Activated naive CD8-positive, alpha-beta T cell treated with anti-CD3 and anti-CD28 coated beads for 36 hours (primary cell): ENCODE measurements around the gene NCK2. TPM values are rescaled to one million over a fixed set of nuclear protein-coding genes. Genes with fewer than 3 reads are reported as not detected.
A peak's percentile ranks its signal among the peaks of the same experiment; 100 is the strongest.

Experiments
- DNase-seq: peaks from one replicate; pipeline ENCODE4 v3.0.0; 2021
- H3K27ac Mint-ChIP-seq: one replicate; pipeline ENCODE4 v1.8.0; 2022; ENCODE audit warnings: mild to moderate bottlenecking, moderate library complexity, mixed read lengths
- H3K27me3 Mint-ChIP-seq: one replicate; pipeline ENCODE4 v1.8.0; 2022; ENCODE audit warnings: mild to moderate bottlenecking, mixed read lengths
- H3K36me3 Mint-ChIP-seq: one replicate; pipeline ENCODE4 v1.8.0; 2021; ENCODE audit warnings: mild to moderate bottlenecking, mixed read lengths
- H3K4me1 Mint-ChIP-seq: one replicate; pipeline ENCODE4 v1.8.0; 2021; ENCODE audit warnings: mixed read lengths
- H3K4me3 Mint-ChIP-seq: one replicate; pipeline ENCODE4 v1.8.0; 2022; ENCODE audit warnings: mild to moderate bottlenecking, moderate library complexity, mixed read lengths
- H3K9me3 Mint-ChIP-seq: one replicate; pipeline ENCODE4 v1.8.0; 2022; ENCODE audit warnings: mixed read lengths
- total RNA-seq, 2 experiments: library from RNA; stranded (reverse); gene quantifications; one replicate each; pipeline ENCODE4 v1.2.3, GENCODE V29; 2021

NCK2 gene
- total RNA-seq, 2 experiments from 2014 or later, result 76.1 to 78.1 TPM

DNA sequence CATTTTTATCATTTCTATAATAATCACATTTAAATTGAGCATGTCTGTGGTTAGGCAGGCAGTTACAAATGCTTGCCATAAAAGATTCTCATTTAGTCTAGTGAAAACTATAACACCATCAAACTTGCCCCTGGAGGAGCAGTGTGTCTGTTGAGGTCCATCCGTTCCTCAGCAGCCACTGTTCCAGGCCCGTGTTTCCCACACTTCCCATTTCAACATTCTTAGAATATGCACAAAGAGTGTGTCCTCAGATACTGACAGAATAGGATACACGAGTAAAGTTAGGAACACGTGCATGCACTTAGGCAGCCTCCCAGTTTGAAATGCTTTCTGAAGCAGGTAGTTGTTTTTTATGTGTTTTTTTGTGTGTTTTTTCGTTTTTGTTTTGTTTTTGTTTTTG is 39.9 kb downstream of the NCK2 start:
- DNase-seq, result no peak
- Mint-ChIP-seq H3K27ac (peak overlapping the region; percentile 47), H3K4me3 (no peak overlapping the region), H3K4me1 (peaks cover 92% of the 10 kb centered on the region), H3K27me3 (no peaks in the 10 kb centered on the region), H3K9me3 (no peaks in the 10 kb centered on the region), H3K36me3 (peaks cover 37% of the 10 kb centered on the region)

DNA sequence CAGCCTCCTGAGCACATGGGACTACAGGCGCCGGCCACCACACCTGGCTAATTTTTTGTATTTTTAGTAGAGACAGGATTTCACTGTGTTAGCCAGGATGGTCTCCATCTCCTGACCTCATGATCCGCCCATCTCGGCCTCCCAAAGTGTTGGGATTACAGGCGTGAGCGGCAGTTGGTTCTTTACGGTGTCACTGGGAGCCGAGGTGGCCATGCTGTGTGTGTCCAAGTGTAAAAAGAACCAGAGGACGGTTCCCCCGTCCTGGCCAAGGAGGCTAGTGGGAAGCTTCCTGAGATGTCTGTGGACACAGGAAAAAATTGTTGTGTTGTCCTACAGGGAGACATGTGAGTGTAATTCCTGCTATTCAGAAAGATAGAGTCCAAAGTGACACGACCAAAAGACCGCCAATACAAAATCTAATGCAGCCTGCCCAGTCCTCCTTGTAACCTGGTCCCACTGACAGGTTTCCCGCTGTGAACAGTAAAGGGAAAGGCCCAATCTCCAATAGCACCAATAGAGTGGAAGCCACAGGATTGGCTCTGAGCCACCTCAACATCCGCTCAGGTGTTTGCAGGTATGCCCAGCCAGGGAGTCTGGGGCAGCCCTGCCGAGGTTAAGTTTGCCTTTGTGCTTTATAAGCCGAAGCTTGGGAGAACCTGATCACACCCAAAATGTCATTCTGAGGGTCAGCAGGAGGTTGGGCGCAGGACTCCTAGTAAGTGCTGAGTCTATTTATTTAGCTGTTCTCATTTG is 40.6 kb downstream of the NCK2 start:
- Mint-ChIP-seq H3K36me3 (peaks cover 38% of the 10 kb centered on the region), H3K4me1 (peaks cover 91% of the 10 kb centered on the region), H3K27me3 (no peaks in the 10 kb centered on the region), H3K27ac (peak overlapping the region; percentile 88), H3K9me3 (no peaks in the 10 kb centered on the region), H3K4me3 (no peak overlapping the region)
- DNase-seq, result no peak

GRCh38 chr2:105786231-105787230 is 41.8 kb downstream of the NCK2 start:
- Mint-ChIP-seq H3K27me3 (no peaks in the 10 kb centered on the region), H3K9me3 (no peaks in the 10 kb centered on the region), H3K36me3 (peaks cover 34% of the 10 kb centered on the region), H3K4me3 (no peak overlapping the region), H3K4me1 (peaks cover 92% of the 10 kb centered on the region), H3K27ac (peak overlapping the region; percentile 88)
- DNase-seq, result peak; percentile 41

GRCh38 chr2:105787376-105788318 is 42.9 kb downstream of the NCK2 start:
- H3K4me1 Mint-ChIP-seq, result peaks cover 92% of the 10 kb centered on the region
- H3K9me3 Mint-ChIP-seq, result no peaks in the 10 kb centered on the region
- H3K36me3 Mint-ChIP-seq, result peaks cover 39% of the 10 kb centered on the region
- H3K27me3 Mint-ChIP-seq, result no peaks in the 10 kb centered on the region
- DNase-seq, result peak; percentile 51
- H3K4me3 Mint-ChIP-seq, result peak overlapping the region; percentile 43
- peak overlapping the region; percentile 88 for H3K27ac Mint-ChIP-seq

GRCh38 chr2:105788670-105789290 is 44.1 kb downstream of the NCK2 start:
- H3K27me3 Mint-ChIP-seq, result no peaks in the 10 kb centered on the region
- peak overlapping the region; percentile 50 for H3K4me3 Mint-ChIP-seq
- peaks cover 46% of the 10 kb centered on the region for H3K36me3 Mint-ChIP-seq
- DNase-seq, result no peak
- peaks cover 94% of the 10 kb centered on the region for H3K4me1 Mint-ChIP-seq
- H3K27ac Mint-ChIP-seq, result peak overlapping the region; percentile 97
- H3K9me3 Mint-ChIP-seq, result peaks cover 3% of the 10 kb centered on the region

DNA sequence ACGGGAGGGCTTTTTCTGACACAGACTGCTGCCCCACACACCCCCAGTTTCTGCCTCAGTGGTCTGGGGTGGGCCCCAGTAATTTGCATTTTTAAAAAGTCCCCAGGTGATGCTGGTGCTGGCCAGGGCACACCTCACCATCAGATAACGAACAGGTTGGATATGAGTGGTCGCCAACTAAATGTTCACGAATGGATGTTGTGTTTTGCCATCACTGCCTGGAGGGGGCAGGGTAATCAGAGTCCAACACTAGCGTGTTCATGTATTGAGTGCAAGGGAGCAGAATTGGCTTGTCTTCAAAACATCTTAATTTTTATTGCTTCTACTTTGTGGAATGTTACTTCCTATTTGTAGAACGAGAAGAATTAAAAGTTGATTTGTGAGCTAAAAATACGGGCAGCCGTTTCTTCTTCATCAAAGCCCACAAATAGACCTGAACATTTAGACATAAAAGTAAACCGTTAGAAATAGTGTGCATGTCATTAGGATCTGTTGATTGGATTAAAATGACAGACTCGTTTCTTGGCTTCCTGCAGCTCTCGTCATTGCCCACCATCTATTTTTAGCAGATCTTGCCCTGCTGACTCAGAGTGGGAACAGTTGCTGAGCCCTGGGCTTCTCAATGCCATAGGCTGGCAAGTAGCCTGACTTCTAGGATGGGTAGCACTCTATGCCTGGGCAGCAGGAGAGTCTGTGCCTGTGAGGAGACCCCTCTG is 45.2 kb downstream of the NCK2 start:
- peaks cover 3% of the 10 kb centered on the region for H3K9me3 Mint-ChIP-seq
- no peaks in the 10 kb centered on the region for H3K27me3 Mint-ChIP-seq
- H3K4me3 Mint-ChIP-seq, result peak overlapping the region; percentile 64
- DNase-seq, result peak; percentile 76
- H3K4me1 Mint-ChIP-seq, result peaks cover 88% of the 10 kb centered on the region
- peaks cover 45% of the 10 kb centered on the region for H3K36me3 Mint-ChIP-seq
- H3K27ac Mint-ChIP-seq, result peak overlapping the region; percentile 97

GRCh38 chr2:105790461-105791149 is 45.9 kb downstream of the NCK2 start:
- Mint-ChIP-seq H3K27ac (peak overlapping the region; percentile 97), H3K4me1 (peaks cover 86% of the 10 kb centered on the region), H3K36me3 (peaks cover 48% of the 10 kb centered on the region), H3K27me3 (no peaks in the 10 kb centered on the region), H3K9me3 (peaks cover 3% of the 10 kb centered on the region), H3K4me3 (peak overlapping the region; percentile 64)
- no peak for DNase-seq

DNA sequence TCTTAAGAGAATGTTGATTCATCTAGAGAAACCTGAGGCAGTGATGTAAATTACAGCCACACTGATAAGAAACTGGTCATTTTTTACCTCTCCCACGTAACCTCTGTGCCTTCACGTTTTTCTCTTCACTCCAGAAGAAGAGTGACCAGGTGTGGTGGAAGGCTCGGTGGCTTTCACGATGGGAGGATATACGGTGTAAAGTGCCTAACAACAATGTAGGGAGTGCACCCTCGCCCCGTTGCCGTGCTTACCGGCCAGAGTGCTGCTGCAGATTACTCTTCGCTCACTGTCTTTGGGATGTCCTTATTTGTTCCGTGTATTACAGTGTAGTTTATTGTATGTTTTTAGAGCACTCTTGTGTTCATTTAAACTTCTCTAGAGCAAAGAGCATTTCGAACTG is 46.5 kb downstream of the NCK2 start:
- peak overlapping the region; percentile 97 for H3K27ac Mint-ChIP-seq
- DNase-seq, result no peak
- no peaks in the 10 kb centered on the region for H3K27me3 Mint-ChIP-seq
- peaks cover 46% of the 10 kb centered on the region for H3K36me3 Mint-ChIP-seq
- H3K9me3 Mint-ChIP-seq, result peaks cover 3% of the 10 kb centered on the region
- no peak overlapping the region for H3K4me3 Mint-ChIP-seq
- peaks cover 86% of the 10 kb centered on the region for H3K4me1 Mint-ChIP-seq

DNA sequence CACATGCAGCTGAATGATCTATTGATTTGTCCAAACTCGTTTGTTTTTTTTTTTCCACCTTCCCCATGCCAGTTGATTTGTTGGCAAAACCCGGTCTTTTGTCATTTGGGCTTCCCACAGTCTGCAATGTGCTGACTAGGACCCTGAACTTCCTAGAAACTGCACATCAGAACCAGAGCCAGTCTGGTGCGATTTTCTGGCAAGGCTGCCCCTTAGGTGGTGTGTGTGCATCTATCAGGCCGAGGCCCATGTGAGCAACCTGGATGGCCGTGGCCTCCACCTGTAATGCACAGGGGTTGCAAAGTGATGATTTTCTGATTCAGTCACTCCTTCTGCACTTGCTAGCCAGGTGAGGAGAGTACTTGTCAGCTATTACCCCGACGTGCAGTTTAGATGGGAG is 47.8 kb downstream of the NCK2 start:
- no peak overlapping the region for H3K4me3 Mint-ChIP-seq
- peaks cover 48% of the 10 kb centered on the region for H3K36me3 Mint-ChIP-seq
- H3K27me3 Mint-ChIP-seq, result no peaks in the 10 kb centered on the region
- H3K9me3 Mint-ChIP-seq, result peaks cover 3% of the 10 kb centered on the region
- peaks cover 86% of the 10 kb centered on the region for H3K4me1 Mint-ChIP-seq
- H3K27ac Mint-ChIP-seq, result peak overlapping the region; percentile 74
- no peak for DNase-seq

DNA sequence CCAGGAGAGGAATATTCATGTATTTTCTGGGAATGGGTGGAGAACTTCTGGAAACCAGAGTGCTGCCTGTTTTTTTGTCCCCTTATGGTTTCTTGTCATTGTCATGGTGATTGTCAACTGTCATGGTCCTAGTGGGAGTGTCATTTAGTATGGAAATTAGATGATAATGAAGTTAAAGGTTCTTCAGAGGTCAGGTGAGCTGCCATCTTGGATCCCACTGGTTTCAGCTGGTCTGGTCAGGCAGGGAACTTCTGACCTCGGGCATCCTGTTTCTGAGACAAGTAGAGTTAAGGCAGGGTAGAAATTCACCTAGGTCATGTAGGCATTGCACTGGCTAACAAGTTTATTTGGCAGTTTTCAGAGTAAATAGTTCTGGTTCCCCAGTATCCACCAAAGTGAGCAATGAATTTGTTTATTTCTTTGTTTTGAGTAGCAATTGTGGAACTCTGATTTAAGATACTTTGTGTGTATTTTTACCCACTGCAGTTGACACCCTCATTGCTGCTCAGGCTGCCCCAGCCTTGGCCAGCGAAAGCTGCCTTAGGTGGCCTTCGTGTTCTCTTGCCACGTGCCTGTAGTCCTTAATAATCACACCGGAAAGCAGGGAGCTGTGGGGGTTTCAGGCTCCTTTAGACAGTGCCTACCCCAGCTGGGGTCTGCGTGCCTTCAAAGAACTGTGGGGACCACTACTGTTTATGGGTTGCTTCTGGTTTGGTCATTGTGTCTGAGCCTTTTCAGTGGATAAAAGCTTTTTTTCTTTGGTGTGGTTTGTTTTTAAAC is 48.7 kb downstream of the NCK2 start:
- Mint-ChIP-seq H3K9me3 (peaks cover 3% of the 10 kb centered on the region), H3K27me3 (no peaks in the 10 kb centered on the region), H3K27ac (peak overlapping the region; percentile 74), H3K4me3 (no peak overlapping the region), H3K4me1 (peaks cover 87% of the 10 kb centered on the region), H3K36me3 (peaks cover 47% of the 10 kb centered on the region)
- no peak for DNase-seq

GRCh38 chr2:105794926-105795574 is 50.3 kb downstream of the NCK2 start:
- peaks cover 51% of the 10 kb centered on the region for H3K36me3 Mint-ChIP-seq
- peaks cover 3% of the 10 kb centered on the region for H3K9me3 Mint-ChIP-seq
- H3K27me3 Mint-ChIP-seq, result no peaks in the 10 kb centered on the region
- H3K4me1 Mint-ChIP-seq, result peaks cover 90% of the 10 kb centered on the region
- no peak for DNase-seq
- peak overlapping the region; percentile 92 for H3K27ac Mint-ChIP-seq
- peak overlapping the region; percentile 83 for H3K4me3 Mint-ChIP-seq

DNA sequence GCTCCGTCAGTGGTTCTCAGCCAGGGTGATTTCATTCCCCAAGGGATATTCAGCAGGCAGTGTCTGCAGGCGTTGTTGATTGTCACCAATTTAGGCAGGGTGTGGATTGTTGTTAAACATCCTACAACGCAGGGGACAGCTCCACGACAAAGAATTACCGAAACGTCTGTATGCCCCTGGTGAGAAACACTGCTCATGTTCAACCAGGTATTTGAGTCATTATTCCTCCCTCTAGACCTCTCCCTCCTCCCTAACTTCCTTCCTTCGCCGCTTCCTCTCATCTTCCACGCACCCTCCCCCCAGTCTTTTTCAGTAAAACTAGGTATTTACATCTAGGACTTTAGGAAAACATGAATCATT is 50.8 kb downstream of the NCK2 start:
- DNase-seq, result peak; percentile 31
- H3K27ac Mint-ChIP-seq, result peak overlapping the region; percentile 92
- H3K36me3 Mint-ChIP-seq, result peaks cover 56% of the 10 kb centered on the region
- no peaks in the 10 kb centered on the region for H3K27me3 Mint-ChIP-seq
- H3K4me1 Mint-ChIP-seq, result peaks cover 90% of the 10 kb centered on the region
- peak overlapping the region; percentile 83 for H3K4me3 Mint-ChIP-seq
- H3K9me3 Mint-ChIP-seq, result peaks cover 3% of the 10 kb centered on the region
